ENCODE data around the gene ARRDC5.
"Not testable (repeated sequence)": the region's sequence is repeated elsewhere in the genome, so short reads cannot be mapped to it uniquely, and the experiment has no call there.

ARRDC5 gene

GRCh38 chr19:4902796-4903195, at the start of gene ARRDC5:
Gene ARRDC5 (minus strand): TSS chr19:4902896. CDS start chr19:4902825, 71 bp downstream.
- Histone ChIP-seq H3K27me3 (ENCODE audit: low read length) (no peaks in the 10 kb centered on the region), H3K79me2 (ENCODE audit: insufficient read depth, low read length) (no peaks in the 10 kb centered on the region), H3K4me3 (ENCODE audit: insufficient read depth, low read length, poor library complexity, severe bottlenecking) (no peak within 1 kb of the TSS), H3K9me3 (ENCODE audit: insufficient read depth, low read length) (no peaks in the 10 kb centered on the region), H2AFZ (ENCODE audit: low read depth, low read length, severe bottlenecking) (no peak within 1 kb of the TSS), H3K27ac (ENCODE audit: low read depth, low read length) (no peak within 1 kb of the TSS), H3K9ac (ENCODE audit: low read length) (no peak within 1 kb of the TSS), H3F3A (ENCODE audit: insufficient read depth) (0 out of 2 replicates have a peak, but pooled peaks cover 4% of the 10 kb centered on the region), H3K36me3 (ENCODE audit: low read length) (no peaks in the 10 kb centered on the region), H3K9me2 (replicated peaks; ENCODE audit: insufficient read depth, low read length) (no peaks in the 10 kb centered on the region), H3K4me2 (ENCODE audit: low read depth, low read length, poor library complexity, severe bottlenecking) (no peak within 1 kb of the TSS), H4K20me1 (ENCODE audit: low read depth, low read length) (no peaks in the 10 kb centered on the region)
- TF ChIP-seq CTCF (IDR thresholded peaks at IDR 0.05; ENCODE audit: insufficient read depth, low read length, poor library complexity, severe bottlenecking), result no peak
- TF ChIP-seq EZH2phosphoT487 (conservative IDR thresholded peaks at IDR 0.05; ENCODE audit: low read length), result no peak

GRCh38 chr19:4951656-4952055, 49.0 kb upstream of the ARRDC5 start:
- Histone ChIP-seq H3K36me3 (ENCODE audit: low read length) (peaks cover 17% of the 10 kb centered on the region; the same call in 1 of the 2 replicates), H3K27me3 (ENCODE audit: low read length) (no peaks in the 10 kb centered on the region), H4K20me1 (ENCODE audit: low read depth, low read length) (no peaks in the 10 kb centered on the region), H3K4me2 (ENCODE audit: low read depth, low read length, poor library complexity, severe bottlenecking) (no peak overlapping the region), H3K27ac (ENCODE audit: low read depth, low read length) (no peak overlapping the region), H3K9me3 (ENCODE audit: insufficient read depth, low read length) (no peaks in the 10 kb centered on the region), H3F3A (ENCODE audit: insufficient read depth) (no peaks in the 10 kb centered on the region), H3K79me2 (ENCODE audit: insufficient read depth, low read length) (no peaks in the 10 kb centered on the region), H2AFZ (ENCODE audit: low read depth, low read length, severe bottlenecking) (no peak overlapping the region), H3K9me2 (replicated peaks; ENCODE audit: insufficient read depth, low read length) (no peaks in the 10 kb centered on the region), H3K9ac (ENCODE audit: low read length) (no peak overlapping the region), H3K4me3 (ENCODE audit: insufficient read depth, low read length, poor library complexity, severe bottlenecking) (no peak overlapping the region)
- TF ChIP-seq EZH2phosphoT487 (conservative IDR thresholded peaks at IDR 0.05; ENCODE audit: low read length) (no peak), CTCF (IDR thresholded peaks at IDR 0.05; ENCODE audit: insufficient read depth, low read length, poor library complexity, severe bottlenecking) (no peak)

GRCh38 chr19:4950650-4951049, 48.0 kb upstream of the ARRDC5 start:
- H3K27ac ChIP-seq (ENCODE audit: low read depth, low read length); H4K20me1 ChIP-seq (ENCODE audit: low read depth, low read length): not testable (repeated sequence)

GRCh38 chr19:4941638-4942169, 39.0 kb upstream of the ARRDC5 start:
- H4K20me1 ChIP-seq (ENCODE audit: low read depth, low read length); H3K36me3 ChIP-seq (ENCODE audit: low read length); H3K9ac ChIP-seq (ENCODE audit: low read length): not testable (repeated sequence)

More at GRCh38 chr19:4950650-4951049, 48.0 kb upstream of the ARRDC5 start:
- H3K9me3 ChIP-seq (ENCODE audit: insufficient read depth, low read length); H3F3A ChIP-seq (ENCODE audit: insufficient read depth); H2AFZ ChIP-seq (ENCODE audit: low read depth, low read length, severe bottlenecking); H3K27me3 ChIP-seq (ENCODE audit: low read length); H3K9ac ChIP-seq (ENCODE audit: low read length); H3K9me2 ChIP-seq (replicated peaks; ENCODE audit: insufficient read depth, low read length); H3K4me3 ChIP-seq (ENCODE audit: insufficient read depth, low read length, poor library complexity, severe bottlenecking); H3K79me2 ChIP-seq (ENCODE audit: insufficient read depth, low read length); H3K4me2 ChIP-seq (ENCODE audit: low read depth, low read length, poor library complexity, severe bottlenecking): not testable (repeated sequence)
- H3K36me3 ChIP-seq (ENCODE audit: low read length), result peaks cover 17% of the 10 kb centered on the region; the same call in 1 of the 2 replicates

More at GRCh38 chr19:4941638-4942169, 39.0 kb upstream of the ARRDC5 start:
- H3K4me3 ChIP-seq (ENCODE audit: insufficient read depth, low read length, poor library complexity, severe bottlenecking); H3K9me3 ChIP-seq (ENCODE audit: insufficient read depth, low read length); H3K27me3 ChIP-seq (ENCODE audit: low read length); H3K9me2 ChIP-seq (replicated peaks; ENCODE audit: insufficient read depth, low read length); H3K27ac ChIP-seq (ENCODE audit: low read depth, low read length); H3K4me2 ChIP-seq (ENCODE audit: low read depth, low read length, poor library complexity, severe bottlenecking); H2AFZ ChIP-seq (ENCODE audit: low read depth, low read length, severe bottlenecking); H3F3A ChIP-seq (ENCODE audit: insufficient read depth): not testable (repeated sequence)
- H3K79me2 ChIP-seq (ENCODE audit: insufficient read depth, low read length), result peaks cover 12% of the 10 kb centered on the region
